Rectal smooth muscle tissue (tissue), 1 donor: ENCODE measurements around the gene TRPT1.
A peak's percentile ranks its signal among the peaks of the same experiment; 100 is the strongest.

Source experiments
- H3K27ac ChIP-seq: one replicate; pipeline ENCODE4 v1.7.0; 2013; ENCODE audit warnings: low read depth, low read length, inconsistent platforms
- H3K27me3 ChIP-seq: one replicate; pipeline ENCODE4 v1.7.0; 2013; ENCODE audit warnings: low read length; ENCODE audit not compliant: control insufficient read depth, insufficient read depth
- H3K36me3 ChIP-seq: one replicate; pipeline ENCODE4 v1.7.0; 2013; ENCODE audit warnings: low read length; ENCODE audit not compliant: control insufficient read depth, insufficient read depth
- H3K4me1 ChIP-seq: one replicate; pipeline ENCODE4 v1.7.0; 2013; ENCODE audit warnings: low read length; ENCODE audit not compliant: control insufficient read depth, insufficient read depth
- H3K4me3 ChIP-seq: one replicate; pipeline ENCODE4 v1.7.0; 2013; ENCODE audit warnings: low read length
- H3K9ac ChIP-seq: one replicate; pipeline ENCODE4 v1.7.0; 2013; ENCODE audit warnings: low read length

Gene TRPT1

GRCh38 chr11:64181506-64182411, 44.2 kb downstream of the TRPT1 start:
- Histone ChIP-seq H3K36me3 (no peaks in the 10 kb centered on the region), H3K9ac (peak overlapping the region; percentile 17), H3K27ac (peak overlapping the region; percentile 83), H3K4me1 (peaks cover 25% of the 10 kb centered on the region), H3K27me3 (peaks cover 1% of the 10 kb centered on the region), H3K4me3 (no peak overlapping the region)

GRCh38 chr11:64180891-64181290, 45.1 kb downstream of the TRPT1 start:
- peaks cover 25% of the 10 kb centered on the region for H3K4me1 ChIP-seq
- peaks cover 1% of the 10 kb centered on the region for H3K27me3 ChIP-seq
- H3K9ac ChIP-seq = no peak overlapping the region
- H3K36me3 ChIP-seq = no peaks in the 10 kb centered on the region
- peak overlapping the region; percentile 83 for H3K27ac ChIP-seq
- H3K4me3 ChIP-seq = no peak overlapping the region

DNA sequence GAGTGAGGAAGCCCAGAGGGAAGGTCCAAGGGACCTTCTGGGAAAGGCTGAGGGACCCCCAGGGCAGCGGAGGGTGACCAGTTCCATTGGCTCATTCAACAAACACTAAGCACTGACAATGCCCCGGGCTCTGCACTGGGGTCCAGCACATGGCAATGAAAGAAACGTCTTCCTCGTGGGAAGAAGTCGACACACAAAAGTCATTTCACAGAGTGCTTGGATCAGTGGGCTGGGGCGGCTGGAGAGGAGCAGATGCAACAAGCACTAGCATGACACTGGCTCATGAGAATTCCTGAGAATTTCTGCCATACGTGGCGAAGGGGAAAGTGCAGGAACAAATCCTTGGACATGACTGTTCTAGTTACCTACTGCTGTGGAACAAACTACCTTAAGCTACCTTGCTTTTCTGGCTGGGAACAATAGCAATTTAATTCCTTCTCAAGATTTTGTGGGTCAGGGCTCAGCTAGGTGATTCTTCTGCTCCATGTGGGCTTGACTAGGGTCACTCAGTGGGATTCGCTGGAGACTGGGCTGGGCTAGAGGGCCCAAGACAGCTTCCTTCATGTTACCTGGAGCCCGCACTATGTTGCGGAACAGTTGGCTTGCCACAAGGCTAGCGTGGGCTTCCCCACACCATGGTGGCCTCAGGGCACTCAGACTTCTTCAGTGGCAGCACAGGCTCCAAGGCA, 46.9 kb downstream of the TRPT1 start:
- H3K4me3 ChIP-seq = no peak overlapping the region
- no peak overlapping the region for H3K27ac ChIP-seq
- H3K36me3 ChIP-seq = no peaks in the 10 kb centered on the region
- no peaks in the 10 kb centered on the region for H3K27me3 ChIP-seq
- H3K4me1 ChIP-seq = peaks cover 22% of the 10 kb centered on the region
- H3K9ac ChIP-seq = no peak overlapping the region

DNA sequence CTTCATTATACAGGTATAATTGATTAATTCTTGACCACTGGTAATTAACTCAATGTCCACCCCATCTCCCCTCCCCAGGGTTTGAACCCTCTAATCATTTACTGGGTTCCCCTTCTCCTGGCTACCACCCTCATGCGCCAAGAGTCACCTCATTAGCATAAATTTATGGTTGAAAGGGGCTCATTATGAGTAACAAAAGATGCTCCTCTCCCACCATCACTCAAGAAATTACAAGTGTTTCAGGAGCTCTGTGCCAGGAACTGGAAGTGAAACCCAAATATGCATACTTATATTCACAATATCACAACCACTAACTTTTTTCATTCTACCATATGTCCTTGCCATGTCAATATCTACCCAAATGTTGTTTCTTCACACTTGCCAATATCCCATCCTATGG, 47.8 kb downstream of the TRPT1 start:
- H3K4me1 ChIP-seq = peaks cover 16% of the 10 kb centered on the region
- H3K27me3 ChIP-seq = no peaks in the 10 kb centered on the region
- no peak overlapping the region for H3K9ac ChIP-seq
- no peak overlapping the region for H3K27ac ChIP-seq
- no peak overlapping the region for H3K4me3 ChIP-seq
- no peaks in the 10 kb centered on the region for H3K36me3 ChIP-seq

DNA sequence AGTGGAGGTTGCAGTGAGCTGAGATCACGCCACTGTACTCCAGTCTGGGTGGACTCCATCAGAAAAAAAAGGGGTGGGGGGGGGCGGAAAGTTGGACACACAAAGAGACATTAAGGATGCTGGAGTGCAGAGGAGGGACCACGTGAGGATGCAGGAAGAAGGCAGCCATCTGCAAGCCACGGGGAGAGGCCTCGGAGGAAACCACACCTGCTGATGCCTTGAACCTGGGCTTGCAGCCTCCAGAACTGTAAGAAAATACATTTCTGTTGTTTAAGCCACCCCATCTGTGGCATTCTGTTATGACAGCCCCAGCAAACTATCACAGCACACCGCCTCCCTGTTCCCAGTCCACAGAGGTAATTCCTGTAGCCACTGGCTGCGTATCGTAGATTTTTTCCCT, 49.2 kb downstream of the TRPT1 start:
- Histone ChIP-seq H3K4me1 (peaks cover 13% of the 10 kb centered on the region), H3K9ac (no peak overlapping the region), H3K36me3 (no peaks in the 10 kb centered on the region), H3K27me3 (no peaks in the 10 kb centered on the region), H3K4me3 (no peak overlapping the region), H3K27ac (no peak overlapping the region)
